Measurements from ENCODE around the gene CKAP5.

CKAP5 gene

GRCh38 chr11:46877580-46877979 lies 31.5 kb upstream of the CKAP5 start:
- Histone ChIP-seq H3K9me2 (replicated peaks; ENCODE audit: low read depth, low read length) (no peaks in the 10 kb centered on the region), H2AFZ (ENCODE audit: low read length) (no peak overlapping the region), H3K27me3 (ENCODE audit: insufficient read depth, low read length, poor library complexity, severe bottlenecking) (no peaks in the 10 kb centered on the region), H3K9me3 (ENCODE audit: insufficient read depth, low read depth, low read length) (no peaks in the 10 kb centered on the region), H3K4me2 (ENCODE audit: low read depth, low read length, poor library complexity, severe bottlenecking) (no peak overlapping the region), H3K9ac (ENCODE audit: low read depth, low read length, poor library complexity, severe bottlenecking) (no peak overlapping the region), H3F3A (ENCODE audit: low read depth) (no peaks in the 10 kb centered on the region), H3K36me3 (ENCODE audit: insufficient read depth, low read length) (peaks cover 12% of the 10 kb centered on the region; the same call in 1 of the 2 replicates), H4K20me1 (ENCODE audit: insufficient read depth, low read length, poor library complexity, severe bottlenecking) (no peaks in the 10 kb centered on the region), H3K4me3 (ENCODE audit: low read length, poor library complexity, severe bottlenecking) (no peak overlapping the region), H3K79me2 (ENCODE audit: insufficient read depth, low read length) (no peaks in the 10 kb centered on the region), H3K4me1 (ENCODE audit: insufficient read depth, low read length, poor library complexity, severe bottlenecking) (no peaks in the 10 kb centered on the region)
- TF ChIP-seq CTCF (conservative IDR thresholded peaks at IDR 0.05; ENCODE audit: low read length) (no peak), EZH2phosphoT487 (IDR thresholded peaks at IDR 0.05; ENCODE audit: borderline replicate concordance) (no peak)

GRCh38 chr11:46876471-46876870 lies 30.4 kb upstream of the CKAP5 start:
- peaks cover 12% of the 10 kb centered on the region; the same call in 1 of the 2 replicates for H3K36me3 ChIP-seq (ENCODE audit: insufficient read depth, low read length)
- TF ChIP-seq EZH2phosphoT487 (IDR thresholded peaks at IDR 0.05; ENCODE audit: borderline replicate concordance) (no peak), CTCF (conservative IDR thresholded peaks at IDR 0.05; ENCODE audit: low read length) (no peak)
- no peaks in the 10 kb centered on the region for H3K9me2 ChIP-seq (replicated peaks; ENCODE audit: low read depth, low read length)
- no peaks in the 10 kb centered on the region for H3F3A ChIP-seq (ENCODE audit: low read depth)
- H3K4me2 ChIP-seq (ENCODE audit: low read depth, low read length, poor library complexity, severe bottlenecking), result no peak overlapping the region
- H3K4me3 ChIP-seq (ENCODE audit: low read length, poor library complexity, severe bottlenecking), result no peak overlapping the region
- no peak overlapping the region for H3K9ac ChIP-seq (ENCODE audit: low read depth, low read length, poor library complexity, severe bottlenecking)
- H2AFZ ChIP-seq (ENCODE audit: low read length), result no peak overlapping the region
- H4K20me1 ChIP-seq (ENCODE audit: insufficient read depth, low read length, poor library complexity, severe bottlenecking), result no peaks in the 10 kb centered on the region
- H3K27me3 ChIP-seq (ENCODE audit: insufficient read depth, low read length, poor library complexity, severe bottlenecking), result no peaks in the 10 kb centered on the region
- no peaks in the 10 kb centered on the region for H3K9me3 ChIP-seq (ENCODE audit: insufficient read depth, low read depth, low read length)
- H3K79me2 ChIP-seq (ENCODE audit: insufficient read depth, low read length), result no peaks in the 10 kb centered on the region
- no peaks in the 10 kb centered on the region for H3K4me1 ChIP-seq (ENCODE audit: insufficient read depth, low read length, poor library complexity, severe bottlenecking)

GRCh38 chr11:46874586-46874985 lies 28.5 kb upstream of the CKAP5 start:
- Histone ChIP-seq H2AFZ (ENCODE audit: low read length) (no peak overlapping the region), H3K9me2 (replicated peaks; ENCODE audit: low read depth, low read length) (no peaks in the 10 kb centered on the region), H4K20me1 (ENCODE audit: insufficient read depth, low read length, poor library complexity, severe bottlenecking) (no peaks in the 10 kb centered on the region), H3K9me3 (ENCODE audit: insufficient read depth, low read depth, low read length) (no peaks in the 10 kb centered on the region), H3K9ac (ENCODE audit: low read depth, low read length, poor library complexity, severe bottlenecking) (no peak overlapping the region), H3K27me3 (ENCODE audit: insufficient read depth, low read length, poor library complexity, severe bottlenecking) (no peaks in the 10 kb centered on the region), H3K79me2 (ENCODE audit: insufficient read depth, low read length) (no peaks in the 10 kb centered on the region), H3F3A (ENCODE audit: low read depth) (no peaks in the 10 kb centered on the region), H3K4me2 (ENCODE audit: low read depth, low read length, poor library complexity, severe bottlenecking) (no peak overlapping the region), H3K4me3 (ENCODE audit: low read length, poor library complexity, severe bottlenecking) (no peak overlapping the region), H3K4me1 (ENCODE audit: insufficient read depth, low read length, poor library complexity, severe bottlenecking) (no peaks in the 10 kb centered on the region), H3K36me3 (ENCODE audit: insufficient read depth, low read length) (peaks cover 12% of the 10 kb centered on the region; the same call in 1 of the 2 replicates)
- TF ChIP-seq EZH2phosphoT487 (IDR thresholded peaks at IDR 0.05; ENCODE audit: borderline replicate concordance) (no peak), CTCF (conservative IDR thresholded peaks at IDR 0.05; ENCODE audit: low read length) (no peak)

Measured in Loucy (cell line).